ENCODE results near the gene RPL13A.

RPL13A gene

GRCh38 chr19:49507803-49508494, 20.5 kb downstream of the RPL13A start:
- no peak for TF ChIP-seq CTCF (IDR thresholded peaks at IDR 0.05; ENCODE audit: insufficient read depth, low read length, missing control alignments)
- H3K4me3 ChIP-seq (ENCODE audit: low read depth, low read length), result no peak overlapping the region
- POLR2A ChIA-PET, result interaction anchor here (0.6 kb wide), 1 partner anchor 20 kb away, joined by 3 read pairs; no protein-coding TSS in a partner anchor
- DNase-seq (ENCODE audit: low read depth, low spot score), result no peak
- CTCF ChIA-PET, result interaction anchor here (1.0 to 10.6 kb wide), 5 partner anchors 46 to 167 kb away, joined by 3 to 197 read pairs (median 4); partner anchors contain the start of gene ALDH16A1

- POLR2A ChIA-PET, result interaction anchor here (0.8 to 0.9 kb wide), 2 partner anchors 14 to 160 kb away, joined by 3 to 6 read pairs; partner anchors contain the start of gene RCN3
- H3K4me3 ChIP-seq (ENCODE audit: low read depth, low read length), result peak overlapping the region; percentile 56
- TF ChIP-seq CTCF (IDR thresholded peaks at IDR 0.05; ENCODE audit: insufficient read depth, low read length, missing control alignments), result no peak
- CTCF ChIA-PET, result interaction anchor here (0.9 to 2.4 kb wide), 3 partner anchors 49 to 166 kb away, joined by 3 to 22 read pairs (median 3); no protein-coding TSS in a partner anchor
- no peak for DNase-seq (ENCODE audit: low read depth, low spot score)
Measured at GRCh38 chr19:49512970-49513745, 25.8 kb downstream of the RPL13A start.

- DNase-seq (ENCODE audit: low read depth, low spot score), result no peak
- peak overlapping the region; percentile 15; the same call in 1 of the 2 replicates for H3K4me3 ChIP-seq (ENCODE audit: low read depth, low read length)
- ChIA-PET POLR2A (no interaction called here), CTCF (interaction anchor here (0.9 to 2.4 kb wide), 3 partner anchors 49 to 166 kb away, joined by 3 to 22 read pairs (median 3); no protein-coding TSS in a partner anchor)
- TF ChIP-seq CTCF (IDR thresholded peaks at IDR 0.05; ENCODE audit: insufficient read depth, low read length, missing control alignments), result no peak
Measured at GRCh38 chr19:49513746-49514118, 26.3 kb downstream of the RPL13A start.

- H3K4me3 ChIP-seq (ENCODE audit: low read depth, low read length), result no peak overlapping the region
- ChIA-PET POLR2A (no interaction called here), CTCF (interaction anchor here (1.1 to 2.4 kb wide), 2 partner anchors 48 to 56 kb away, joined by 3 to 22 read pairs; no protein-coding TSS in a partner anchor)
- no peak for DNase-seq (ENCODE audit: low read depth, low spot score)
- no peak for TF ChIP-seq CTCF (IDR thresholded peaks at IDR 0.05; ENCODE audit: insufficient read depth, low read length, missing control alignments)
Measured at GRCh38 chr19:49514151-49514550, 26.7 kb downstream of the RPL13A start.

- no peak for DNase-seq (ENCODE audit: low read depth, low spot score)
- no peak overlapping the region for H3K4me3 ChIP-seq (ENCODE audit: low read depth, low read length)
- ChIA-PET POLR2A (no interaction called here), CTCF (interaction anchor here (1.2 to 1.6 kb wide), 2 partner anchors 12 to 31 kb away, joined by 7 to 10 read pairs; no protein-coding TSS in a partner anchor)
- no peak for TF ChIP-seq CTCF (IDR thresholded peaks at IDR 0.05; ENCODE audit: insufficient read depth, low read length, missing control alignments)
Measured at GRCh38 chr19:49515767-49516166, 28.4 kb downstream of the RPL13A start.

GRCh38 chr19:49518033-49518432, 30.6 kb downstream of the RPL13A start:
- H3K4me3 ChIP-seq (ENCODE audit: low read depth, low read length), result no peak overlapping the region
- no peak for TF ChIP-seq CTCF (IDR thresholded peaks at IDR 0.05; ENCODE audit: insufficient read depth, low read length, missing control alignments)
- ChIA-PET CTCF (interaction anchor here (1.5 to 2.7 kb wide), 3 partner anchors 15 to 52 kb away, joined by 3 to 15 read pairs (median 9); no protein-coding TSS in a partner anchor), POLR2A (interaction anchor here (1.0 kb wide), 1 partner anchor 31 kb away, joined by 3 read pairs; no protein-coding TSS in a partner anchor)
- no peak for DNase-seq (ENCODE audit: low read depth, low spot score)
